Measurements from ENCODE around the gene ITIH3.

GRCh38 chr3:52800079-52800478 is 5.5 kb downstream of the ITIH3 start:
- TF ChIP-seq CTCF (IDR thresholded peaks at IDR 0.05), result no peak
- no peak for TF ChIP-seq POLR2A (IDR thresholded peaks at IDR 0.05; ENCODE audit: low read depth)

Data from esophagus muscularis mucosa (tissue), 3 donors.